Measurements from ENCODE around the gene NACC2. TPM values are rescaled to one million over a fixed set of nuclear protein-coding genes. Genes with fewer than 3 reads are reported as not detected.
A peak's percentile ranks its signal among the peaks of the same experiment; 100 is the strongest.

The NACC2 gene
- polyA plus RNA-seq, 1 of the 3 experiments (the other 2 are of a cell fraction), result 22.1 TPM

DNA sequence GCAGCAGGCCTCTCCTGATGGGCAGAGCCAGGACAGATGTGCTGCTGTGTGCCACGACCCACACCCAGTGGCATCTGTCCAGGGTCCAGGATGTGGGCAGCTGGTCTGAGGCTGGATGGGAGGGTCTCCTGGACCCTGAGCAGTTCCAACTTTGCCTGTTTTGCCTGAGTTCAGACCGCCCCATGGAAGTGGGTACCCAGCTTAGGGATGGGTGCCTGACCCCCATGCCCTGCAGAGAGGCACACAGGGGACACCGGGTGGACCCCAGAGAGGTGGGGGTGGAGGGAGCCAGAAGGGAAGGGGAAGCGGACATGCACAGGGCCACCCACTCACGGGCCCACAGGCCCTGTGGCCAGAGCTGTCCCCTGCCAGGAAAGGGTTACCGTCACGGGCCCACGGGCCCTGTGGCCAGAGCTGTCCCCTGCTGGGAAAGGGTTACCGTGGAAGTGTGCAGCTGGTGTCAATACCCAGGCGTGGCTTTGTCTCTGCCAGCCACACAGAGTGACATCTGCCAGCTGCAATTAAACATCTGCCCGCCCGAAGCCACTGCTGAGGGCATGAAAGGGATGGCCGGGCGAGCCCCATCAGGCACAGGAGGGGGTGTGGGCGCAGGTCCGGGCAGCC lies 50.0 kb downstream of the NACC2 start:
- Histone ChIP-seq H3K9ac (no peak overlapping the region), H3K9me3 (no peaks in the 10 kb centered on the region), H2AFZ (ENCODE audit: low read depth) (no peak overlapping the region), H3K4me1 (ENCODE audit: control insufficient read depth in 1 of 2, insufficient read depth in 2 of 2, low read depth in 1 of 2, low read length in 1 of 2) (no peaks in the 10 kb centered on the region), H3K36me3 (replicated peaks in 1 of 2; ENCODE audit: control insufficient read depth in 1 of 2, insufficient read depth in 2 of 2, low read length in 1 of 2) (peaks cover 6 to 32% of the 10 kb centered on the region in 2 experiments), H3K4me3 (ENCODE audit: low read depth in 2 of 2, low read length in 1 of 2) (no peak overlapping the region), H3K9me2 (no peaks in the 10 kb centered on the region), H3K27me3 (ENCODE audit: insufficient read depth) (no peaks in the 10 kb centered on the region), H3K27ac (ENCODE audit: low read depth in 2 of 2, low read length in 1 of 2) (no peak overlapping the region), H3K4me2 (no peak overlapping the region), H3K79me2 (ENCODE audit: insufficient read depth) (peaks cover 93% of the 10 kb centered on the region), H3F3A (replicated peaks; ENCODE audit: insufficient read depth) (no peaks in the 10 kb centered on the region), H4K20me1 (ENCODE audit: insufficient read depth) (peaks cover 70% of the 10 kb centered on the region)
- CTCF ChIA-PET, result interaction anchor here (1.2 kb wide), 1 partner anchor 16 kb away, joined by 4 read pairs; no protein-coding TSS in a partner anchor
- POLR2A ChIA-PET, result no interaction called here
- WGBS (ENCODE audit: low lambda C conversion rate), result 91% methylated on average over 14 of the region's 16 CpGs
- DNase-seq, result peak; percentile 32
- TF ChIP-seq POLR2AphosphoS5 (IDR thresholded peaks at IDR 0.05; ENCODE audit: low read depth, low read length) (no peak), SIN3A (IDR thresholded peaks at IDR 0.05; ENCODE audit: borderline replicate concordance, low read depth, low read length) (no peak), CHD2 (IDR thresholded peaks at IDR 0.05; ENCODE audit: low read length, partially characterized antibody) (no peak), MXI1 (IDR thresholded peaks at IDR 0.05; ENCODE audit: low read depth, low read length) (no peak)

DNA sequence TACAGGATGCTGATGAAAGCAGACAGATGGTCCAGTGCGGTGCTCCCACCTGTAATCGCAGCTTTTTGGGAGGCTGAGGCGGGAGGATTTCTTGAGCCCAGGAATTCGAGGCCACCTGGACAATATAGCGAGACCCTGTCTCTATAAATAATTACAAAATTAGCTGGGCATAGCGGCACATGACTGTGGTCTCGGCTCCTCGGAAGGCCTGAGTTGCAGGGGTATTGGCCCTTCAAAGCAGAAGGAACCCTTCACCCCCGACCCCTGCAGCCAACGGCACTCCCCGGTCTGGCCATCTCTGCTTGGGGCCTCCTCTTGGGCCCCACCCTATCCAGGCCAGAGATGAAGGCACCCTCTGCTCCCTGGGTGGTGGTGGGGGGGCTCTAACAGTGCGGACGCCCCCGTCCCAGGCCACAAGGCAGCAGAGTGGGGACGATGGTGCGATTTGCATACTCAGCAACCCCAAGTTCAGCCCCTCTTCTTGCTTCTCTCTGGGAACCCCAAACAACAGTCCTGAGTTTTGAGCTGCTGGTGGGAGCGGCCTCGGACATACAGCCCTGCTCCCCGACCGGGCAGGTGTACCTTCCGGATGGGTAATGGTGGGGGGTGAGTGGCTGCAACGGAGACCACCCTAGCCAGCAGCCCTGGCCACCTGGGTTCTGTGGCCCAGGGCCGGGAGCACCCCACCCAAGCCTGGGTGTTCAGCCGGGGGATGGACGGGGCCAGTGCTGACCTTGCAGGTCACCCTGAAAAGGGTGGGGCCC lies 50.7 kb downstream of the NACC2 start:
- Histone ChIP-seq H3F3A (replicated peaks; ENCODE audit: insufficient read depth) (no peaks in the 10 kb centered on the region), H3K36me3 (replicated peaks in 1 of 2; ENCODE audit: control insufficient read depth in 1 of 2, insufficient read depth in 2 of 2, low read length in 1 of 2) (peaks cover 6 to 30% of the 10 kb centered on the region in 2 experiments), H3K4me2 (no peak overlapping the region), H3K4me3 (ENCODE audit: low read depth in 2 of 2, low read length in 1 of 2) (no peak overlapping the region), H4K20me1 (ENCODE audit: insufficient read depth) (peaks cover 69% of the 10 kb centered on the region), H3K4me1 (ENCODE audit: control insufficient read depth in 1 of 2, insufficient read depth in 2 of 2, low read depth in 1 of 2, low read length in 1 of 2) (no peaks in the 10 kb centered on the region), H3K27me3 (ENCODE audit: insufficient read depth) (no peaks in the 10 kb centered on the region), H3K9me2 (no peaks in the 10 kb centered on the region), H3K9ac (no peak overlapping the region), H3K27ac (ENCODE audit: low read depth in 2 of 2, low read length in 1 of 2) (no peak overlapping the region), H3K9me3 (peaks cover 4% of the 10 kb centered on the region; the same call in 1 of the 2 replicates), H2AFZ (ENCODE audit: low read depth) (no peak overlapping the region), H3K79me2 (ENCODE audit: insufficient read depth) (peaks cover 93% of the 10 kb centered on the region)
- no peak for TF ChIP-seq POLR2AphosphoS5 (IDR thresholded peaks at IDR 0.05; ENCODE audit: low read depth, low read length)
- TF ChIP-seq MEF2A (IDR thresholded peaks at IDR 0.05; ENCODE audit: borderline replicate concordance, low read depth), result no peak
- TF ChIP-seq IRF3 (IDR thresholded peaks at IDR 0.05; ENCODE audit: low read depth, low read length), result no peak
- TF ChIP-seq TAF1 (IDR thresholded peaks at IDR 0.05; ENCODE audit: borderline replicate concordance, low read depth, low read length), result no peak
- TF ChIP-seq, protein P1, sequence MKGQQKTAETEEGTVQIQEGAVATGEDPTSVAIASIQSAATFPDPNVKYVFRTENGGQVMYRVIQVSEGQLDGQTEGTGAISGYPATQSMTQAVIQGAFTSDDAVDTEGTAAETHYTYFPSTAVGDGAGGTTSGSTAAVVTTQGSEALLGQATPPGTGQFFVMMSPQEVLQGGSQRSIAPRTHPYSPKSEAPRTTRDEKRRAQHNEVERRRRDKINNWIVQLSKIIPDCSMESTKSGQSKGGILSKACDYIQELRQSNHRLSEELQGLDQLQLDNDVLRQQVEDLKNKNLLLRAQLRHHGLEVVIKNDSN (IDR thresholded peaks at IDR 0.05; ENCODE audit: borderline replicate concordance, low read depth), result no peak
- TF ChIP-seq ZBTB33 (IDR thresholded peaks at IDR 0.05; ENCODE audit: borderline replicate concordance, low read depth), result no peak
- 97% methylated on average over 14 of the region's 25 CpGs for WGBS (ENCODE audit: low lambda C conversion rate)
- ChIA-PET POLR2A (interaction anchor here (1.2 kb wide), 1 partner anchor 26 kb away, joined by 4 read pairs; no protein-coding TSS in a partner anchor), CTCF (interaction anchor here (1.2 kb wide), 1 partner anchor 15 kb away, joined by 4 read pairs; no protein-coding TSS in a partner anchor)
- peak; percentile 17 for DNase-seq
